ENCODE measurements around the gene CLN5. TPM values are rescaled to one million over a fixed set of nuclear protein-coding genes. Genes with fewer than 3 reads are reported as not detected.

Gene CLN5
- total and polyA plus RNA-seq, 2 experiments from 2014 or later: 6.5 to 9.5 TPM

GRCh38 chr13:76958841-76959432 is 32.9 kb upstream of the CLN5 start:
- peaks cover 47% of the 10 kb centered on the region for H3K9me3 Mint-ChIP-seq

More at GRCh38 chr13:76958841-76959432, 32.9 kb upstream of the CLN5 start:
- Histone ChIP-seq H3K4me1 (ENCODE audit: insufficient read depth) (no peaks in the 10 kb centered on the region), H3K4me2 (no peak overlapping the region), H3K9me2 (ENCODE audit: insufficient read depth) (no peaks in the 10 kb centered on the region), H3K27ac (ENCODE audit: low read depth) (no peak overlapping the region), H3K4me3 (no peak overlapping the region), H3K36me3 (ENCODE audit: insufficient read depth) (peaks cover 9% of the 10 kb centered on the region), H3K79me2 (replicated peaks; ENCODE audit: insufficient read depth) (no peaks in the 10 kb centered on the region), H2AFZ (no peak overlapping the region), H4K20me1 (replicated peaks; ENCODE audit: insufficient read depth) (no peaks in the 10 kb centered on the region), H3F3A (replicated peaks; ENCODE audit: low read depth) (no peaks in the 10 kb centered on the region), H3K27me3 (ENCODE audit: insufficient read depth) (no peaks in the 10 kb centered on the region)
- Mint-ChIP-seq H3K27ac (no peak overlapping the region), H3K4me1 (no peaks in the 10 kb centered on the region), H3K27me3 (ENCODE audit: insufficient read depth, low read depth, poor library complexity) (no peaks in the 10 kb centered on the region), H3K4me3 (no peak overlapping the region), H3K36me3 (ENCODE audit: low read depth) (peaks cover 23% of the 10 kb centered on the region)
- no peak for DNase-seq (ENCODE audit: low spot score)
- TF ChIP-seq, protein P1, sequence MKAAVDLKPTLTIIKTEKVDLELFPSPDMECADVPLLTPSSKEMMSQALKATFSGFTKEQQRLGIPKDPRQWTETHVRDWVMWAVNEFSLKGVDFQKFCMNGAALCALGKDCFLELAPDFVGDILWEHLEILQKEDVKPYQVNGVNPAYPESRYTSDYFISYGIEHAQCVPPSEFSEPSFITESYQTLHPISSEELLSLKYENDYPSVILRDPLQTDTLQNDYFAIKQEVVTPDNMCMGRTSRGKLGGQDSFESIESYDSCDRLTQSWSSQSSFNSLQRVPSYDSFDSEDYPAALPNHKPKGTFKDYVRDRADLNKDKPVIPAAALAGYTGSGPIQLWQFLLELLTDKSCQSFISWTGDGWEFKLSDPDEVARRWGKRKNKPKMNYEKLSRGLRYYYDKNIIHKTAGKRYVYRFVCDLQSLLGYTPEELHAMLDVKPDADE (IDR thresholded peaks at IDR 0.05): no peak
- TF ChIP-seq CTCF (conservative IDR thresholded peaks at IDR 0.05; ENCODE audit: low read depth in 2 of 2) (no peak), EZH2phosphoT487 (IDR thresholded peaks at IDR 0.05; ENCODE audit: unreplicated experiment) (no peak), ZNF114 (CRISPR knock-in tag; IDR thresholded peaks at IDR 0.05) (no peak), ZNF462 (CRISPR knock-in tag; IDR thresholded peaks at IDR 0.05) (no peak), STAT1 (IDR thresholded peaks at IDR 0.05; ENCODE audit: unreplicated experiment) (no peak), NANOG (IDR thresholded peaks at IDR 0.05; ENCODE audit: borderline replicate concordance) (no peak), JUNB (IDR thresholded peaks at IDR 0.05; ENCODE audit: unreplicated experiment) (no peak), POLR2AphosphoS5 (IDR thresholded peaks at IDR 0.05; ENCODE audit: low read depth) (no peak), REST (IDR thresholded peaks at IDR 0.05; ENCODE audit: unreplicated experiment) (no peak), CREB1 (CRISPR knock-in tag; IDR thresholded peaks at IDR 0.05; ENCODE audit: low read depth) (no peak), EZH2 (IDR thresholded peaks at IDR 0.05; ENCODE audit: low read depth, unreplicated experiment) (no peak), ZNF331 (CRISPR knock-in tag; IDR thresholded peaks at IDR 0.05; ENCODE audit: low read depth) (no peak)
- no peak for ATAC-seq

All from GM23338 (cell line).